ENCODE data around the gene NAB2. TPM values are rescaled to one million over a fixed set of nuclear protein-coding genes. Genes with fewer than 3 reads are reported as not detected.
"Not testable (repeated sequence)": the region's sequence is repeated elsewhere in the genome, so short reads cannot be mapped to it uniquely, and the experiment has no call there.

The NAB2 gene
- total RNA-seq, 2 donors from 2014 or later = 4.8 to 7.0 TPM

GRCh38 chr12:57072661-57073060 lies 16.3 kb upstream of the NAB2 start:
- no peaks in the 10 kb centered on the region for H3K36me3 ChIP-seq
- no peaks in the 10 kb centered on the region for H3K9me3 ChIP-seq
- H3K4me3 ChIP-seq = no peak overlapping the region
- H3K27me3 ChIP-seq = no peaks in the 10 kb centered on the region
- DNase-seq = no peak
- H3K4me1 ChIP-seq = no peaks in the 10 kb centered on the region
- no peak for TF ChIP-seq CTCF (IDR thresholded peaks at IDR 0.05)
- intact Hi-C loops (cut with DNase I) = no loop called here
- no peak overlapping the region for H3K27ac ChIP-seq
- H3K9ac ChIP-seq (ENCODE audit: low read depth in 2 of 2, low read length in 2 of 2) = no peak overlapping the region

GRCh38 chr12:57073566-57074450 lies 15.1 kb upstream of the NAB2 start:
- H3K4me3 ChIP-seq; H3K27ac ChIP-seq; intact Hi-C loops (cut with DNase I): not testable (repeated sequence)

GRCh38 chr12:57078519-57079404 lies 10.2 kb upstream of the NAB2 start, which contains the start of gene NEMP1:
TSS of gene NEMP1 (minus strand) at chr12:57078791. CDS start at chr12:57078745, 46 bp downstream.
- intact Hi-C loops (cut with DNase I) = no loop called here
- Histone ChIP-seq H3K4me3 (peak within 1 kb of the TSS; percentile 89), H3K4me1 (no peaks in the 10 kb centered on the region), H3K9me3 (no peaks in the 10 kb centered on the region), H3K9ac (ENCODE audit: low read depth in 2 of 2, low read length in 2 of 2) (peak within 1 kb of the TSS; percentile 58 to 73), H3K27me3 (no peaks in the 10 kb centered on the region), H3K36me3 (no peaks in the 10 kb centered on the region), H3K27ac (peak within 1 kb of the TSS; percentile 87)
- TF ChIP-seq CTCF (IDR thresholded peaks at IDR 0.05) = no peak
- DNase-seq = peak; percentile 98

More at GRCh38 chr12:57073566-57074450, 15.1 kb upstream of the NAB2 start:
- H3K9me3 ChIP-seq; H3K4me1 ChIP-seq; H3K27me3 ChIP-seq; H3K9ac ChIP-seq (ENCODE audit: low read depth in 2 of 2, low read length in 2 of 2); DNase-seq; H3K36me3 ChIP-seq: not testable (repeated sequence)

GRCh38 chr12:57079821-57080220 lies 9.1 kb upstream of the NAB2 start:
- no peak for DNase-seq
- Histone ChIP-seq H3K9ac (ENCODE audit: low read depth in 2 of 2, low read length in 2 of 2) (no peak overlapping the region), H3K4me3 (no peak overlapping the region), H3K36me3 (no peaks in the 10 kb centered on the region), H3K9me3 (no peaks in the 10 kb centered on the region), H3K27ac (peak overlapping the region; percentile 87), H3K27me3 (no peaks in the 10 kb centered on the region), H3K4me1 (no peaks in the 10 kb centered on the region)
- intact Hi-C loops (cut with DNase I) = no loop called here
- TF ChIP-seq CTCF (IDR thresholded peaks at IDR 0.05) = no peak

- no peak overlapping the region for H3K27ac ChIP-seq
- no peak overlapping the region for H3K4me3 ChIP-seq
- H3K4me1 ChIP-seq = no peaks in the 10 kb centered on the region
- intact Hi-C loops (cut with DNase I) = no loop called here
- no peaks in the 10 kb centered on the region for H3K27me3 ChIP-seq
- no peak overlapping the region for H3K9ac ChIP-seq (ENCODE audit: low read depth in 2 of 2, low read length in 2 of 2)
- H3K9me3 ChIP-seq = no peaks in the 10 kb centered on the region
- DNase-seq = no peak
- no peaks in the 10 kb centered on the region for H3K36me3 ChIP-seq
- no peak for TF ChIP-seq CTCF (IDR thresholded peaks at IDR 0.05)
Measured at GRCh38 chr12:57080855-57081254, 8.1 kb upstream of the NAB2 start.
